HS-27A (cell line): ENCODE results near the gene PROCA1.
"Not testable (repeated sequence)": the region's sequence is repeated elsewhere in the genome, so short reads cannot be mapped to it uniquely, and the experiment has no call there.

Source experiments
- DNase-seq: peaks from one replicate; pipeline ENCODE4 v3.0.0-alpha.2; 2012; ENCODE audit warnings: low read depth, missing footprints

PROCA1 gene

GRCh38 chr17:28744104-28744971 is 32.6 kb upstream of the PROCA1 start:
- DNase-seq: no peak

DNA sequence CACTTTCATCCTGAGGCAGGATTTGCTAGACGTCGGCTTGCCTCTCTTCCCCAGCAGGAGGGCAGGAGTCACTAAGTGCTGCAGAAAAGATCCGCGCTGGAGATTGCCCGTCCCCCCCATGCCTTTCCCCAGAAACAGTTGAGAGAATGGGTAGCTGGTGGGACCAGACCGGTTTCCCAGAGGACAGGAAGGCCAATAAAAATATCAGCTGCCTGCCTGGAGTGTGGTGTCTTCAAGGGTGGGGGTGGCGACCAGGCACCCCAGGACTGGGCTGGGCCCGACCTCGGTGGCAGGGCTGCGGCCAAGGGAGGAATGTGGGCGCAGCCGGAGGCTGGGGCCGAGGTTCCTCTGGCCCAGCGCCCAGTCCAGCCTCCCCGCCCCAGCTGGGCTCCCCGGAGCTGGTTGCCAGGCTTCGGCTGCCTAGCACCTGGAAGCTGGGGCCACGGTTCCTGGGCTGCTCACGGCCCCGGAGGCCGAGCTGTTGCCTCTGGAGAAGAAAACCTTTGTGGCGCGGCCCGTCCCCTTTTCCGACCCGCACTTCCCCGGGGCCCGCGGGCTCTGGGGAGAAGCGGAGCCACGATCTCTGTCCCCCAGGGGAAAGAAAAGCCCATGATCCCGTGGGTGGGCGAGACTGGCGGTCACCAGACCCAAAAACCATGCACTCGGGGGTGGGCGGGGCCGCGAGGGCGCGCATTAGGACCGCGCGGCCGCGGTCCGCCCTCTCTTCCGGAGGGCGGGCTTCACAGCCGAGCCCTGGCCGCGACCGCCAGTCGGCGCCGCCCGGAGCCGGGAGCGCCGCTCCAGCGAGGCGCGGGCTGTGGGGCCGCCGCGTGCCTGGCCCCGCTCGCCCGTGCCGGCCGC is 31.8 kb upstream of the PROCA1 start, which contains the start of gene TRAF4:
Gene TRAF4 (plus strand): TSS at position 769 of the 861 bp plus-strand sequence. CDS start 102 bp downstream, outside the sequence.
- DNase-seq: no peak

DNA sequence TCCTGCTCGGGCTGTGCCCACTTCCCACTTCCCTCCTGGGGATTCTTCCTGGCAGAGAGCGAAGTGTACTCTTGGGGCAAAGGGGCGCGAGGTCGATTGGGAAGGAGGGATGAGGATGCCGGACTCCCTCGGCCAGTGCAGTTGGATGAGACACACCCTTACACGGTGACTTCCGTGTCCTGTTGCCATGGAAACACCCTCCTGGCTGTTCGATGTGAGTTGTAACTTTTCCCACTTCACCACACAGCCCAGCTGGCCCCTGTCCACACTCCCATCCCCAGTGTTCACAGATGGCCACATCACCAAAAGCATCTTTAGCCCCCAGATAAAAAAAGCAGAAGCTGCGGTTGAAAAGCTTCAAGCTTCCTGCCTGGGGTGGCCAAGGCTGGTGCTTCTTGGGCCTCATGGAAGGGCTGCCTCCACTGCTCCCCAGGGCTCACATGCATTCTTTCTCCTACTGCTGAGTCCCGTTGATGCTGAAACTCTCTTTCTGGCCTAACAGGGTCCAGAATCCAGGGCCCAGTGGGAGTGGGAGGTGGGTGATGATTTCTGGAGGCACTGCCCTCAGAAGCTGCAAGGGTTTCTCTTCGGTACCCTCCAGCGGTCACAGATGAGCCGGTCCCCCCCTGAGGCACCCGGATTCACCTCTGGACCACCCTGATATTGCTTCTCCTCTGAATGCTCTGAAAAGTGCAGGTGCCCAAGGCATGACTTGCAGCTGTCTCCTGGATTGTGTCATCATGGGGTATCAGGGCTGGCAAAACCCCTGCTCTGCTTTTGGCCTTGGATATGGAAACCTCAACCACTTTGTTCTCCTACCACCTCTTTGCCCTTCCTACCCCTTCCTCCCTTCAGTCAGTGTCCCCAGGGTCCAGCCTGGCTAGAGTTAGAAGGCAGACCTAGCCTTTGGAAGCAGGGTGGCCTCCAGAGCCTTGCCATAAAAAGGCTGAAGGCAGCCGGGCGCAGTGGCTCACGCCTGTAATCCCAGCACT is 30.0 kb upstream of the PROCA1 start:
- no peak for DNase-seq

DNA sequence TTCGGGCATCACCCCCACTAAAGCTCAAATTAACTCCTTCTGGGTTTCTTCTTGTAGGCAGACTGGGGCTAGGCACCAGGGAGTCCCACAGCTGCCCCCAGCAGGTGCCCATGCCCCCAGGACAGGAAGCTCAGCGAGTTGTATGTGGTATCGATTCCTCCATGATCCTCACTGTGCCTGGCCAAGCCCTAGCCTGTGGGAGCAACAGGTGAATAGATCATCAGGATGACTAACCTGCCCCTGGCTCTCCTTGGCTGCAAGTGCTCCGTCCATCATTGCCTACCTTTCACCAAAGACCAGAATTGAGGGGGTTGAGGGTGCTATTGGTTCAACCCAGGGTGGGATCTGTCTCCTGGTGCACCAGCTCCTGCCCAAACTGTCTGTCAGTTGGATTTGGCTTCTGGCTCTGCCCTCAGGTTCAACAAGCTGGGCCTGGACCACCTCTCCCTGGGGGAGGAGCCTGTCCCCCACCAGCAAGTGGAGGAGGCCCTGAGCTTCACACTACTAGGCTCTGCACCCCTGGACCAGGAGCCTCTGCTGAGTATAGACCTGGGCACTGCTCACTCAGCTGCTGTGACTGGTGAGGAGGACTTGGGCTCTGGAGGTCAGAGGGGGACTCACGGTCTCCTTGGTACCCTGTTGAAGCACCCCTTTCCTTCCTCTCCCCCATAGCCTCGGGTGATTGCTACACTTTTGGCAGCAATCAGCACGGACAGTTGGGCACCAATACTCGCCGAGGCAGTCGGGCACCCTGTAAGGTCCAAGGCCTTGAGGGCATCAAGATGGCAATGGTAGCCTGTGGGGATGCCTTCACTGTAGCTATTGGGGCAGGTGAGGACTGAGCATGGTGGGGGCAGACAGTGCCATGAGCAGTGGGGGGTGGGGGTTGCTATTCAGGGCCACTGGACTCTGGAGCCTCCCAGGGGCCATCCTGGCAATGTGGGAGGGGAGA is 29.0 kb upstream of the PROCA1 start:
- no peak for DNase-seq

- no peak for DNase-seq
Observed at GRCh38 chr17:28738680-28739384, 27.1 kb upstream of the PROCA1 start.

DNA sequence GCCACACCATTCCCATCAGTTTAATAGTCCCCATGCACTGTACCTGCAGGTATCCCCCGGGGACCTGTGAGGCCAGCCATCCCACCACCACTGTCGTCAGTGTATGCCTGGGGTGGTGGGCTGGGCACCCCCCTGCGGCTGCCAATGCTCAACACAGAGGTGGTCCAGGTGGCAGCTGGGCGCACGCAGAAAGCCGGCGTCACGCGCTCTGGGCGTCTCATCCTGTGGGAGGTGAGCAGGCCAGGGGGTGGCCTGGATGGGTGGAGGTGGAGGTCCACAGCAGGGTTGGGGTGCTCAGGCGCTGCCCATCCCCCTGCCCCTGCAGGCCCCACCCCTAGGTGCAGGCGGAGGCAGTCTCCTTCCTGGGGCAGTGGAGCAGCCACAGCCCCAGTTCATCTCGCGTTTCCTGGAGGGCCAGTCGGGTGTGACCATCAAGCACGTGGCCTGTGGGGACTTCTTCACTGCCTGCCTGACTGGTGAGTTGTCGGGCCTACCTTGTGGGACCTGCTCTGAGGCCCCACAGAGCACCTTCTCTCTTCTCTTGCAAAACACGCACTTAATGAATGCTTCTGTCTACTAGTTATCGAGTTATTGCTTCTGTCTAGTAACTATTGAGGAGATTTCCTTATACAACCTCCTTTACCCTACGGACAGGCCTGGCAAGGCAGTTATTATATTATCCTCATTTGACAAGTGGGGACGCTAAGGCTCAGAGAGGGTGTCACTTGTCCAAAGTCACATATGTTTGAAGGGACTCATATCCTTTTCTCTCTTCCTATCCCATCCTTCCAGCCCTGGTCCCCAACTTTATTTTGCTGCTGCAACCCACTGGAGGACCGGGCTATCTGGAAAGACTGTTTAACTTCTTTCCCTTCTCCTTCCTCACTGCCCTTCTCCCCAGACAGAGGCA is 26.3 kb upstream of the PROCA1 start:
- DNase-seq: no peak

DNA sequence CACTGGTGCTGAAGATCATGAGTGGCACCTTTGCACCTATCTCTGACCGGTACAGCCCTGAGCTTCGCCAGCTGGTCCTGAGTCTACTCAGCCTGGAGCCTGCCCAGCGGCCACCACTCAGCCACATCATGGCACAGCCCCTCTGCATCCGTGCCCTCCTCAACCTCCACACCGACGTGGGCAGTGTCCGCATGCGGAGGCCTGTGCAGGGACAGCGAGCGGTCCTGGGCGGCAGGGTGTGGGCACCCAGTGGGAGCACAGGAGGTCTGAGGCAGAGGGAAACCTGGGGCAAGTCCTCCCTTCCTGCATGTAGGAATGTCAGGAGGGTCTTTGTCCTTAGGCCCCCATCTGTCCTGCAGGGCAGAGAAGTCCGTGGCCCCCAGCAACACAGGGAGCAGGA is 25.6 kb upstream of the PROCA1 start:
- DNase-seq: no peak

DNA sequence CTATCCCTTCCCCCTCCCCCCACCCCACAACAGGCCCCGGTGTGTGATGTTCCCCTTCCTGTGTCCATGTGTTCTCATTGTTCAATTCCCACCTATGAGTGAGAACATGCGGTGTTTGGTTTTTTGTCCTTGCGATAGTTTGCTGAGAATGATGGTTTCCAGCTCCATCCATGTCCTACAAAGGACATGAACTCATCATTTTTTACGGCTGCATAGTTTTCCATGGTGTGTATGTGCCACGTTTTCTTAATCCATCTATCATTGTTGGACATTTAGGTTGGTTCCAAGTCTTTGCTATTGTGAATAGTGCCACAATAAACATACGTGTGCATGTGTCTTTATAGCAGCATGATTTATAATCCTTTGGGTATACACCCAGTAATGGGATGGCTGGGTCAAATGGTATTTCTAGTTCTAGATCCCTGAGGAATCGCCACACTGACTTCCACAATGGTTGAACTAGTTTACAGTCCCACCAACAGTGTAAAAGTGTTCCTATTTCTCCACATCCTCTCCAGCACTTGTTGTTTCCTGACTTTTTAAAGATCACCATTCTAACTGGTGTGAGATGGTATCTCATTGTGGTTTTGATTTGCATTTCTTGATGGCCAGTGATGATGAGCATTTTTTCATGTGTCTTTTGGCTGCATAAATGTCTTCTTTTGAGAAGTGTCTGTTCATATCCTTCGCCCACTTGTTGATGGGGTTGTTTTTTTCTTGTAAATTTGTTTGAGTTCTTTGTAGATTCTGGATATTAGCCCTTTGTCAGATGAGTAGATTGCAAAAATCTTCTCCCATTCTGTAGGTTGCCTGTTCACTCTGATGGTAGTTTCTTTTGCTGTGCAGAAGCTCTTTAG is 24.5 kb upstream of the PROCA1 start:
- not testable (repeated sequence) for DNase-seq

- DNase-seq: no peak
Observed at GRCh38 chr17:28735242-28735722, 23.6 kb upstream of the PROCA1 start.

DNA sequence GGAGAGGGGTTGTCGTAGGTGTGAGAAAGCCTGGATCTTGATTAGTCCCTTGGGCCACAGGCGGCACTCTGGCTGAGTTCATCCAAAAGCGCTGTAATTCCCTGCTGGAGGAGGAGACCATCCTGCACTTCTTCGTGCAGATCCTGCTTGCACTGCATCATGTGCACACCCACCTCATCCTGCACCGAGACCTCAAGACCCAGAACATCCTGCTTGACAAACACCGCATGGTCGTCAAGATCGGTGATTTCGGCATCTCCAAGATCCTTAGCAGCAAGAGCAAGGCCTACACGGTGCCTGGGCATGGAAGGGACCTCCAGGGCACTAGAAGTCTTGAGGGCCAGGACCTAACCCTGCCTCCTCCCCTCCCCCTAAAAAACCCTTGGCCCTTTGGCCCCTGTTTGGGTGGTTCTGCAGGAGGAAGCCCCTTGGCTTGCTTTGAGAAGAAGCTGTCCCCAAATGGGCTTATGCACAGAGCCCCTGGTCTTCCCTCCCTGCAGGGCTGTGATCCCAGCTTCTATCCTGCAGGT is 23.1 kb upstream of the PROCA1 start:
- DNase-seq: no peak

DNA sequence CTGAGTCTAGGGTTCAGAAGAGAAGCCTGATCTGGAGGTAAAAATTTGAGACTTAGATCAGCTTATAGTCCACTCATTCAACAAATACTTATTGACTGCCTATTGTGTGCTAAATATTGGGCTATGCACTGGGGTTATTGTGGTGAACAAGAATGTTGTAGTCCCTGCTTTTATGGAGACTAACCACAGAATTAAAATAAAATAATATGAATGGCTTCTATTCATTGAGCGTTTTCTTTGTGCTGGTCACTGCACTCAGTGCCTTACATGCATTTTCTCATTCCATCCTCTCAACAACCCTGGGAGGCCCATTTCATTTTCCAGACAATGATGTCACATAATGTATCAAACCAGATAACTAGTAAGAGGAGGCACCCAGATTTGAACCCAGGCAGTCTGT is 21.7 kb upstream of the PROCA1 start:
- no peak for DNase-seq

GRCh38 chr17:28729950-28730330 is 18.3 kb upstream of the PROCA1 start:
- DNase-seq: no peak

DNA sequence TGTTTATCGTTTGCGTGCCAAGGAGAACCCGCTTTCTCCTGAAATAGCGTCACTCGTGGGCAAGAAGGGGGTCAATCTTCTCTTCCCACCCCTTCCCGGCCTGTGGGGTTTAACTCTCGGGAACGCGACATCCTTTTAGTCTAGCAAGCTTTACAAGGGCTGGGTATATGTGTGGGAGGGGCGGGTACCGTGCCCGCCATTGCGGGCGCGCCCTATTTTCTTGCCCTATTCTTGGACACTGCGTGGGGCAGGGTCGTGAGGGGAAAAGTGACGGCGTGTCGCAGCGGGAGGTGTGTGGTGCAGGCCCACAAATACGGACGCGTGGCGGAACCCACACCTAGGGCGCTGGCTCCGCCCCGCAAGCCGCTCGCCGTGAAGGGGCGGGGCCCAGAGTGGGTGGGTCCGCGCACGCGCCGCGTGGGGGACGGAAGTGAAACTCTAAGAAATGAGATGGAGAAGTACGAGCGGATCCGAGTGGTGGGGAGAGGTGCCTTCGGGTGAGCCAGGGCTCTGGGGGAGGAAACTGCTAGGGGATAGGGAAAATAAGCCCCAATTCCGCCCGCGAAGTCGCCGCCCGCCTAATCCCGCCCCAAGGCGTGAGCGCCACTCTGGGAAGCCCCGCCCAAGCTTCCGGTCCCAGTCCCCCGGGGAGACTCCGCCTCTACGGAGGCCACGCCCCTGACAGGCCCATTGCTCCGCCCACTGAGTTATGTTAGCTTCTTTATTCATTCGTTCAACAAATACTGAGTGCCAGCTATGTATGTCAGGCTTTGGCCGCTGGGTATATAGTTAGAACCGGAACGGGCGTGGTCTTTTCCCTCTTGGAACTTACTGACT is 16.9 kb upstream of the PROCA1 start, which contains the start of gene NEK8:
Gene NEK8 (plus strand): TSS at position 425 of the 837 bp plus-strand sequence. CDS start 26 bp downstream, at position 451.
- DNase-seq: no peak

- no peak for DNase-seq
Observed at GRCh38 chr17:28726627-28727491, 15.2 kb upstream of the PROCA1 start.

GRCh38 chr17:28726226-28726626 is 14.5 kb upstream of the PROCA1 start, which contains the start of gene TLCD1:
TLCD1 (minus strand) TSS chr17:28726233; CDS start chr17:28726097, 136 bp downstream.
- no peak for DNase-seq
